K562 (cell line): Measurements from ENCODE around the gene VAT1L. TPM values are rescaled to one million over a fixed set of nuclear protein-coding genes. Genes with fewer than 3 reads are reported as not detected.

Experiments used
- ATAC-seq: fragments of 200-7000 bp; cut with Tn5 transposase; 3 replicates; pipeline ENCODE4 v1.9.1; 2020; ENCODE audit warnings: moderate library complexity
- BruUV-seq: library from RNA; stranded (reverse); fragments of 400-500 nt; replicated peaks from 2 replicates; lab custom pipeline; 2021; lab: Mats Ljungman, UMichigan
- CTCF ChIA-PET: fragments of 300-600 bp; formaldehyde crosslinking; extraction: SDS; loops from one replicate; lab custom pipeline; 2021; ENCODE audit warnings: low intra/inter-chr PET ratio; lab: Yijun Ruan, JAX
- POLR2A ChIA-PET: fragments of 300-600, 350-650 bp; sonication (Branson Sonifier 250); formaldehyde crosslinking; extraction: SDS; loops from one replicate; lab custom pipeline; 2021; ENCODE audit warnings: antibody characterized with exemption, inconsistent platforms; lab: Yijun Ruan, JAX
- DNase-seq, 4 experiments: peaks; one replicate each; pipeline versions ENCODE4 v3.0.0 to v3.0.0-alpha.2; 2011 to 2018; ENCODE audit warnings: low spot score in 3 of 4, mixed read lengths in 3 of 4; ENCODE audit errors: extremely low read depth in 1 of 4
- FAIRE-seq: peaks from 2 replicates; lab custom pipeline; 2011; peaks lifted over from hg19 to GRCh38; lab: Jason Lieb, UNC
- H2AFZ ChIP-seq: 2 replicates; pipeline ENCODE4 v1.6.0; 2011; ENCODE audit warnings: low read depth, low read length, control low read depth, inconsistent platforms
- H3K27ac ChIP-seq: fragments of 200-600 bp; 3 replicates; pipeline ENCODE4 v1.8.0; 2011; ENCODE audit warnings: low read depth, mild to moderate bottlenecking, control low read depth, inconsistent platforms, low read length, moderate library complexity, mixed read lengths; ENCODE audit errors: extremely low read depth
- H3K27me3 ChIP-seq, 2 experiments: fragments of 300-600 bp in 1 of 2; 2 replicates in 1 of 2; 3 replicates in 1 of 2; pipeline versions ENCODE4 v1.6.0 to v1.8.0; 2011; ENCODE audit warnings: inconsistent platforms in 2 of 2, low read length in 2 of 2, mild to moderate bottlenecking in 1 of 2, mixed read lengths in 1 of 2, moderate library complexity in 1 of 2; ENCODE audit not compliant: control insufficient read depth in 2 of 2, insufficient read depth in 2 of 2
- H3K36me3 ChIP-seq: fragments of 300-600 bp; 3 replicates; pipeline ENCODE4 v1.8.0; 2011; ENCODE audit warnings: mild to moderate bottlenecking, low read length, inconsistent platforms; ENCODE audit not compliant: control insufficient read depth, insufficient read depth
- H3K4me1 ChIP-seq, 2 experiments: fragments of 200-600 bp in 1 of 2; replicated peaks in 1 of 2; 2 replicates in 1 of 2; 3 replicates in 1 of 2; pipeline versions ENCODE4 v1.5.1 to v1.8.0; 2011; ENCODE audit warnings: inconsistent platforms in 2 of 2, low read length in 2 of 2, mild to moderate bottlenecking in 1 of 2, mixed read lengths in 1 of 2, moderate library complexity in 1 of 2; ENCODE audit not compliant: control insufficient read depth in 2 of 2, insufficient read depth in 2 of 2
- H3K4me2 ChIP-seq: 2 replicates; pipeline ENCODE4 v1.6.1; 2011; ENCODE audit warnings: low read length, control low read depth, inconsistent platforms, mixed read lengths; ENCODE audit not compliant: insufficient read depth
- H3K4me3 ChIP-seq: fragments of 200-600 bp; sonication (generic), shearing (Covaris generic); 2 replicates; pipeline ENCODE4 v1.5.1; 2016; ENCODE audit warnings: control low read depth, inconsistent platforms
- H3K79me2 ChIP-seq: fragments of 200-600 bp; 3 replicates; pipeline ENCODE4 v1.8.0; 2011; ENCODE audit warnings: low read length, inconsistent platforms; ENCODE audit not compliant: control insufficient read depth, insufficient read depth
- H3K9ac ChIP-seq, 2 experiments: 2 replicates each; pipeline versions ENCODE4 v1.6.0 to v1.6.1; 2011; ENCODE audit warnings: low read depth in 2 of 2, low read length in 2 of 2, control low read depth in 1 of 2, inconsistent platforms in 1 of 2, mild to moderate bottlenecking in 1 of 2, mixed read lengths in 1 of 2; ENCODE audit not compliant: insufficient read depth in 1 of 2
- H3K9me1 ChIP-seq: one replicate; pipeline ENCODE4 v1.6.0; 2011; ENCODE audit warnings: inconsistent platforms, mild to moderate bottlenecking, low read length, moderate library complexity; ENCODE audit not compliant: control insufficient read depth, insufficient read depth
- H3K9me3 ChIP-seq: replicated peaks from 2 replicates; pipeline ENCODE4 v1.5.1; 2011; ENCODE audit warnings: low read depth, low read length, inconsistent platforms; ENCODE audit not compliant: control insufficient read depth, insufficient read depth
- H4K20me1 ChIP-seq: replicated peaks from 2 replicates; pipeline ENCODE4 v1.6.1; 2011; ENCODE audit warnings: low read length, inconsistent platforms, mixed read lengths; ENCODE audit not compliant: control insufficient read depth, insufficient read depth
- MAFG ChIP-seq: fragments of 450-650 bp; conservative IDR thresholded peaks from 2 replicates; pipeline ENCODE4 v1.6.1; 2016; ENCODE audit warnings: missing genetic modification characterization, missing compliant biosample characterization
- SPI1 ChIP-seq: IDR thresholded peaks from 2 replicates; pipeline ENCODE4 v1.6.1; 2011; ENCODE audit warnings: low read depth, low read length, control low read depth, borderline replicate concordance
- WGBS: fragments of 100-300 bp; shearing (Covaris generic); methylation state at CpG from one replicate; pipeline ENCODE4 v1.1.6; 2016; ENCODE audit warnings: low coverage, mixed read lengths; ENCODE audit not compliant: insufficient coverage; ENCODE audit errors: missing lambda C conversion rate; 5-methylcytosine and 5-hydroxymethylcytosine counted together
- in situ Hi-C: fragments of 300-500 bp; cut with MboI; formaldehyde crosslinking; loops from 4 replicates; pipeline ENCODE4 v1.15.0; 2018; ENCODE audit warnings: inconsistent platforms, mixed read lengths
- intact Hi-C: fragments of 100-400 bp; cut with micrococcal nuclease; formaldehyde crosslinking; loops from 2 replicates; pipeline ENCODE4 v1.14.2; 2022
- polyA plus RNA-seq, 8 experiments: library from polyadenylated mRNA; depleted of rRNA in 4 of 8; stranded (reverse) in 5 of 8; unstranded in 3 of 8; fragments of >200 nt; fragmentation: Nextera tagmentation in 2 of 8; fragmentation: Illumina TruSeq in 1 of 8; extraction: Ambion mirVana in 2 of 8; extraction: Trizol in 1 of 8; gene quantifications; 2 replicates each; pipeline versions ENCODE4 v1.2.1 to v1.2.3, GENCODE V29; 2011 to 2014; ENCODE audit warnings: inconsistent platforms in 1 of 8, missing spikeins in 1 of 8
- total RNA-seq, 7 experiments: library from RNA; depleted of rRNA in 6 of 7; stranded (reverse); fragments of >200 nt in 6 of 7; fragmentation: Illumina TruSeq in 2 of 7; extraction: Trizol in 2 of 7; gene quantifications; 2 replicates each; pipeline versions ENCODE4 v1.2.1 to v1.2.3, GENCODE V29; 2011 to 2021; ENCODE audit warnings: low replicate concordance in 1 of 7
- TF ChIP-seq, protein P1 (sequence below): fragments of 150-350 bp; IDR thresholded peaks from 2 replicates; pipeline ENCODE4 v1.6.1; 2014; ENCODE audit warnings: low read depth, mild to moderate bottlenecking, low read length, borderline replicate concordance

The VAT1L gene
- total and polyA plus RNA-seq, 9 of the 15 experiments (the other 6 are each of a cell fraction or from before 2014, with no cell fraction given), result 0.01 TPM; not detected in 8

DNA sequence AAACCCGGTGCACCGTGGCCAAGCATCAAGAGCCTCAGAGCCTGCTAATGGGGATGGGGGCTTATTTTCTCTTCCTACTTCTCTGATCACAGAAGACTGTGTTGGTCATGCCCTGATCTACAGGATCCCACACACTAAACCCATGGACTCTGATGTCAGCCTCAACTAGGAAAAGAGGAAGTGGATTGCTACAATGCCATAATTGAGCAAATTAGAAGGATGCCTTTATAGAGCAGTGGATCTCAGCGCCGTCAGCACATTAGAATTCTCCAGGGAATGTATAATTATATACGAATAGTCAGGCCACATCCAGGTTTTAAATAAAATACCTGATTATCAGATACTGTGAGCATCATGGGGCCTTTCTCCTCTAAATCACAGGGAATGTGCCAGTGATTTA, 64.8 kb downstream of the VAT1L start:
- no peak for TF ChIP-seq MAFG (tag)
- peak; percentile 95 for TF ChIP-seq SPI1
- TF ChIP-seq, protein P1, sequence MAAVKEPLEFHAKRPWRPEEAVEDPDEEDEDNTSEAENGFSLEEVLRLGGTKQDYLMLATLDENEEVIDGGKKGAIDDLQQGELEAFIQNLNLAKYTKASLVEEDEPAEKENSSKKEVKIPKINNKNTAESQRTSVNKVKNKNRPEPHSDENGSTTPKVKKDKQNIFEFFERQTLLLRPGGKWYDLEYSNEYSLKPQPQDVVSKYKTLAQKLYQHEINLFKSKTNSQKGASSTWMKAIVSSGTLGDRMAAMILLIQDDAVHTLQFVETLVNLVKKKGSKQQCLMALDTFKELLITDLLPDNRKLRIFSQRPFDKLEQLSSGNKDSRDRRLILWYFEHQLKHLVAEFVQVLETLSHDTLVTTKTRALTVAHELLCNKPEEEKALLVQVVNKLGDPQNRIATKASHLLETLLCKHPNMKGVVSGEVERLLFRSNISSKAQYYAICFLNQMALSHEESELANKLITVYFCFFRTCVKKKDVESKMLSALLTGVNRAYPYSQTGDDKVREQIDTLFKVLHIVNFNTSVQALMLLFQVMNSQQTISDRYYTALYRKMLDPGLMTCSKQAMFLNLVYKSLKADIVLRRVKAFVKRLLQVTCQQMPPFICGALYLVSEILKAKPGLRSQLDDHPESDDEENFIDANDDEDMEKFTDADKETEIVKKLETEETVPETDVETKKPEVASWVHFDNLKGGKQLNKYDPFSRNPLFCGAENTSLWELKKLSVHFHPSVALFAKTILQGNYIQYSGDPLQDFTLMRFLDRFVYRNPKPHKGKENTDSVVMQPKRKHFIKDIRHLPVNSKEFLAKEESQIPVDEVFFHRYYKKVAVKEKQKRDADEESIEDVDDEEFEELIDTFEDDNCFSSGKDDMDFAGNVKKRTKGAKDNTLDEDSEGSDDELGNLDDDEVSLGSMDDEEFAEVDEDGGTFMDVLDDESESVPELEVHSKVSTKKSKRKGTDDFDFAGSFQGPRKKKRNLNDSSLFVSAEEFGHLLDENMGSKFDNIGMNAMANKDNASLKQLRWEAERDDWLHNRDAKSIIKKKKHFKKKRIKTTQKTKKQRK, result no peak
- DNase-seq (no peak), ATAC-seq (no peak), FAIRE-seq (no peak)
- H3K36me3 ChIP-seq, result no peaks in the 10 kb centered on the region
- H3K27ac ChIP-seq, result no peak overlapping the region
- peaks cover 5 to 8% of the 10 kb centered on the region in 2 experiments; a peak in 3 of 5 replicates for H3K27me3 ChIP-seq
- in situ Hi-C loops (no loop called here), intact Hi-C loops (no loop called here)
- BruUV-seq, result no TSS peak
- H3K9me1 ChIP-seq, result no peaks in the 10 kb centered on the region
- H3K4me3 ChIP-seq, result no peak overlapping the region
- H2AFZ ChIP-seq, result no peak overlapping the region
- ChIA-PET POLR2A (no interaction called here), CTCF (no interaction called here)
- H3K9ac ChIP-seq, result no peak overlapping the region
- 0% methylated on average over 5 of the region's 5 CpGs for WGBS
- H3K9me3 ChIP-seq, result no peaks in the 10 kb centered on the region
- H3K4me1 ChIP-seq, result no peaks in the 10 kb centered on the region
- H4K20me1 ChIP-seq, result no peaks in the 10 kb centered on the region
- no peaks in the 10 kb centered on the region for H3K79me2 ChIP-seq
- H3K4me2 ChIP-seq, result no peak overlapping the region
